OCI-LY3 (cell line): ENCODE measurements around the gene ATP8B3.

ENCODE experiments used
- EZH2phosphoT487 ChIP-seq: fragments of 200-600 bp; shearing (Covaris generic); IDR thresholded peaks from 2 replicates; pipeline ENCODE4 v1.6.1; 2018; ENCODE audit warnings: antibody characterized with exemption, mixed run types, low read depth
- TF ChIP-seq, protein P1 (sequence below): fragments of 200-600, 300-600 bp; sonication (generic); IDR thresholded peaks from 2 replicates; pipeline ENCODE4 v1.5.1; 2014; ENCODE audit warnings: antibody characterized with exemption, low read length, low read depth

DNA sequence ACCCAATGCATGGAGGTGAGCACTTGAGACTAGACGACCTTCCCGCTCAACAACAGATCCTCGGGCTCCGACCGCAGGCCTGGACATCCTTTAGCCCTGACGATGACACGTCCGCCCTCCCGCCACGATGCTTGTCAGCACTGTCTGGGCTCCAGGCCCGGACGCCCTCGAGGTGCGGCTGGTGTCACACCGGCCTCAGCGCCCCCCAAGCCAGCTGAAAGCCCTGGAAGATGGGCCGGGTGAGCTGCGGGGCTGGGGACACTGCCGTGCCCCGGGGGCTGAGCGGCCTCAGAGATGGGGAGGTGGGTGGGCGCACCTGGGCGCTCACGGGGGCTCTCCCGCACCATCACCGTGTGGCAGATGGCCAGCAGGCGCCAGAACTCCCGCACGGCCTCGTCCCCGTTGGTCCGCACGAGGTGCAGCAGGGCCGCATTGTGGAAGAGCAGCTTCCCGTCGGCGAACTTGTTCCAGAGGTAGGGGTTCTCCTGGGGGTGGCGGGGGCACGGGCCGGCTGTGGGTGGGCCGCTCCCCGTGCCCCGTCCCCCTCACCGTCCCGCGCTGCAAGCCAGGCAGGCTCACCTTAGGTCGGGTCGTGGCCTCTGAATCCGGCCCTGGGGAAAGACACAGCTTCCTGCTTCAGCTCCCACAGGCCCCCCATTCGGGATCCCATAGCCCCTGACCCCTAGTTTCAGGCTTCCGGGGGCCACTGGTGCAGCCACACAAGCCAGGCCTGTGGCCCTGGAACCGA is 15.5 kb downstream of the ATP8B3 start:
- TF ChIP-seq, protein P1, sequence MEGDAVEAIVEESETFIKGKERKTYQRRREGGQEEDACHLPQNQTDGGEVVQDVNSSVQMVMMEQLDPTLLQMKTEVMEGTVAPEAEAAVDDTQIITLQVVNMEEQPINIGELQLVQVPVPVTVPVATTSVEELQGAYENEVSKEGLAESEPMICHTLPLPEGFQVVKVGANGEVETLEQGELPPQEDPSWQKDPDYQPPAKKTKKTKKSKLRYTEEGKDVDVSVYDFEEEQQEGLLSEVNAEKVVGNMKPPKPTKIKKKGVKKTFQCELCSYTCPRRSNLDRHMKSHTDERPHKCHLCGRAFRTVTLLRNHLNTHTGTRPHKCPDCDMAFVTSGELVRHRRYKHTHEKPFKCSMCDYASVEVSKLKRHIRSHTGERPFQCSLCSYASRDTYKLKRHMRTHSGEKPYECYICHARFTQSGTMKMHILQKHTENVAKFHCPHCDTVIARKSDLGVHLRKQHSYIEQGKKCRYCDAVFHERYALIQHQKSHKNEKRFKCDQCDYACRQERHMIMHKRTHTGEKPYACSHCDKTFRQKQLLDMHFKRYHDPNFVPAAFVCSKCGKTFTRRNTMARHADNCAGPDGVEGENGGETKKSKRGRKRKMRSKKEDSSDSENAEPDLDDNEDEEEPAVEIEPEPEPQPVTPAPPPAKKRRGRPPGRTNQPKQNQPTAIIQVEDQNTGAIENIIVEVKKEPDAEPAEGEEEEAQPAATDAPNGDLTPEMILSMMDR, result no peak
- no peak for TF ChIP-seq EZH2phosphoT487
